Stomach (tissue), 4 donors: ENCODE results near the gene NARS2.

Experiments
- CTCF ChIP-seq, 7 experiments: fragments of 450-650 bp in 4 of 7; fragments of 200-600 bp in 3 of 7; sonication (generic) in 3 of 7; IDR thresholded peaks; one replicate each; pipeline ENCODE4 v1.5.1; 2016 to 2019; ENCODE audit warnings: antibody characterized with exemption in 7 of 7, control low read depth in 2 of 7, mild to moderate bottlenecking in 1 of 7
- EP300 ChIP-seq: sonication (generic); formaldehyde crosslinking; IDR thresholded peaks from one replicate; pipeline ENCODE4 v1.6.1; 2017; ENCODE audit warnings: antibody characterized with exemption
- POLR2A ChIP-seq, 4 donors: fragments of 450-650 bp; IDR thresholded peaks; one replicate each; pipeline ENCODE4 v1.6.1; 2016; ENCODE audit warnings: antibody characterized with exemption in 4 of 4, control low read depth in 2 of 4, mild to moderate bottlenecking in 1 of 4, moderate library complexity in 1 of 4

GRCh38 chr11:78564490-78565467, 9.9 kb downstream of the NARS2 start:
- TF ChIP-seq CTCF (IDR thresholded peaks at IDR 0.05) (peak in 5 of 7 experiments; percentile 47 to 82 (median 74)), EP300 (no peak), POLR2A (IDR thresholded peaks at IDR 0.05) (no peak)
